Aorta (tissue), 5 donors: ENCODE data around the gene LRRK1. TPM values are rescaled to one million over a fixed set of nuclear protein-coding genes. Genes with fewer than 3 reads are reported as not detected.
A peak's percentile ranks its signal among the peaks of the same experiment; 100 is the strongest.

Experiments used
- ATAC-seq: fragments of 200-7000 bp; cut with Tn5 transposase; one replicate; pipeline ENCODE4 v1.9.1; 2022; ENCODE audit warnings: moderate library complexity; ENCODE audit not compliant: low FRiP score
- DNase-seq, 2 donors: peaks; one replicate each; pipeline ENCODE4 v3.0.0-alpha.2; 2020
- H3K27ac ChIP-seq, 2 donors: one replicate each; pipeline ENCODE4 v1.5.1; 2013; ENCODE audit warnings: low read length in 2 of 2, mild to moderate bottlenecking in 2 of 2, moderate library complexity in 2 of 2, control low read depth in 1 of 2, inconsistent platforms in 1 of 2, low read depth in 1 of 2
- H3K27me3 ChIP-seq, 2 donors: one replicate each; pipeline ENCODE4 v1.6.1; 2013; ENCODE audit warnings: control low read depth in 1 of 2, low read length in 1 of 2, mild to moderate bottlenecking in 1 of 2, moderate library complexity in 1 of 2; ENCODE audit not compliant: insufficient read depth in 2 of 2, control insufficient read depth in 1 of 2
- H3K36me3 ChIP-seq, 2 donors: one replicate each; pipeline ENCODE4 v1.6.1; 2013; ENCODE audit warnings: control low read depth in 1 of 2, low read length in 1 of 2, mild to moderate bottlenecking in 1 of 2; ENCODE audit not compliant: insufficient read depth in 2 of 2, control insufficient read depth in 1 of 2
- H3K4me1 ChIP-seq, 2 donors: one replicate each; pipeline ENCODE4 v1.6.1; 2013; ENCODE audit warnings: low read length in 2 of 2, control low read depth in 1 of 2, mild to moderate bottlenecking in 1 of 2, moderate library complexity in 1 of 2; ENCODE audit not compliant: insufficient read depth in 2 of 2, control insufficient read depth in 1 of 2
- H3K4me3 ChIP-seq, 2 donors: one replicate each; pipeline ENCODE4 v1.5.1; 2013; ENCODE audit warnings: low read length in 2 of 2, control low read depth in 1 of 2, mild to moderate bottlenecking in 1 of 2
- H3K9me3 ChIP-seq: one replicate; pipeline ENCODE4 v1.6.1; 2013; ENCODE audit warnings: mild to moderate bottlenecking, low read length; ENCODE audit not compliant: control insufficient read depth
- WGBS, 2 donors: extraction: QIAGEN DNeasy Blood & Tissue Kit; methylation state at CpG; one replicate each; pipeline ENCODE4 v1.1.7; 2013; 5-methylcytosine and 5-hydroxymethylcytosine counted together
- intact Hi-C, 2 donors: fragments of 100-400 bp; cut with DNase I; formaldehyde crosslinking; loops; one replicate each; pipeline versions ENCODE4 v1.14.2 to v1.15.0; 2022
- polyA plus RNA-seq, 2 donors: library from polyadenylated mRNA; stranded (reverse); fragments of 200-250 nt; gene quantifications; one replicate each; pipeline ENCODE4 v1.2.3, GENCODE V29; 2013
- total RNA-seq, 2 donors: library from RNA; stranded (reverse); fragmentation: NEBNext Ultra II Directional; extraction: Animal tissue kit (Norgen Biotek cat#: 25700); gene quantifications; one replicate each; pipeline ENCODE4 v1.2.1, GENCODE V29; 2021
- donor health status: healthy with polysubstance abuse.
- donor health status: Bipolar disorder and iron deficiency.
- donor health status: DM: no; HTN: no; CAD: no.
- donor health status: DM: no; HTN: no; CAD: no.
- donor health status: DM: yes; HTN: yes; CAD: no.

The LRRK1 gene
- total and polyA plus RNA-seq, 4 donors = 4.0 to 34.0 (median 13.3) TPM

DNA sequence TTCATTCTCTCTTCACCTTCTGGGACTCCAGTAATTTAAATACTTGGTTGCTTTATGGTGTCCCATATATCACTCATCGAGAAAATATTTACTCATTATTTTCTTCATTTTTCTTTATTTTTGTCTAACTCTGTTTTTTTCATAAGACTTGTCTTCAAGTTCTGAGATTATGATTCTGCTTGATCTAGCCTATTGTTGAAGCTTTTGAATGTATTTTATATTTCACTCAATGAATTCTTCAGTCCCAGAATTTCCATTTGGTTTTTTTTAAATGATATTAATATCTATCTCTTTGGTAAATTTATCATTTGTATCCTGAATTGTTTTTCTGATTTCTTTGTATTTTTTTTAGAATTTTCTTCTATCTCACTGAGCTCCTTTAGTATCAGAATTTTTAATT, 117.0 kb downstream of the LRRK1 start:
- ATAC-seq = no peak
- no peaks in the 10 kb centered on the region for H3K4me1 ChIP-seq
- H3K9me3 ChIP-seq = no peaks in the 10 kb centered on the region
- no peak overlapping the region for H3K4me3 ChIP-seq
- intact Hi-C loops = no loop called here
- H3K27ac ChIP-seq = no peak overlapping the region
- H3K27me3 ChIP-seq = no peaks in the 10 kb centered on the region
- no peak for DNase-seq
- H3K36me3 ChIP-seq = no peaks in the 10 kb centered on the region
- WGBS, 2 donors = 84 to 91% methylated on average over 1 of the region's 1 CpG

DNA sequence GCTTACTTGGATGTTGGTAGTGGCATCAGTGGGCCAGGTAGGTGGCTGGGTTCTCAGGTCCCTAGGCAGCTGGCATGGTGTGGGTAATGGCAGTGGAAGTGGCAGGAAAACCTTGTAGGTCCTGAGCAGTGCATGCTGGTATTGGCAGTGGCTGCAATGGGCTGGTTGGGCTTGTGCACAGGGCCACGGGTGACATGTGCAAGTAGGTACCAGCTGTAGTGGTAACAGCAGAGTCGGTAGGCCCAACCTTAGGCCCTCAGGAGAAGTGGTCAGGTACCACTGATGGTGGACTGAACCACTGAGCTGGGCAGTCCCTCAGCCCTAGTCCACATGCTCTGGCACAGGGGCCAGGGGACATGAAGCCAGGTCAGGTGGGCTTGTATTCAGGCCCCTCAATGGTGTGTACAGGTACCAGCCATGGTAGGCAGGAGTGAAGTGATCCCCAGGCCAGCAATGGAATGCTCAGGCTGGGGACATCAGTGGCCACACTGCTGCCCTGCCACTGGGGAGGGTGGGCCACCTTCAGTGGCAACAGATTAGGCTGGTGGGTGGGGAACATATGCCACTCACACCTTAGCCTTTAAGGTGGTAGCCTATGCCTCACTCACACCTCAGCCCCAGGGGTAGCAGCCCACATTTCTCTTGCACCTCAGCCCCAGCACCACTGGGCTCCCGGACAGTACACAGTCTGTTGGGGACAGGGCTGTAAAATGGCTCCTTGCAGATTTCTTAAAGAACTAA, 118.1 kb downstream of the LRRK1 start:
- DNase-seq (no peak), ATAC-seq (peak; percentile 26)
- 85 to 94% methylated on average over 3 of the region's 3 CpGs for WGBS, 2 donors
- Histone ChIP-seq H3K27me3 (no peaks in the 10 kb centered on the region), H3K4me3 (no peak overlapping the region), H3K36me3 (no peaks in the 10 kb centered on the region), H3K4me1 (no peaks in the 10 kb centered on the region), H3K27ac (no peak overlapping the region), H3K9me3 (no peaks in the 10 kb centered on the region)
- intact Hi-C loops = no loop called here

DNA sequence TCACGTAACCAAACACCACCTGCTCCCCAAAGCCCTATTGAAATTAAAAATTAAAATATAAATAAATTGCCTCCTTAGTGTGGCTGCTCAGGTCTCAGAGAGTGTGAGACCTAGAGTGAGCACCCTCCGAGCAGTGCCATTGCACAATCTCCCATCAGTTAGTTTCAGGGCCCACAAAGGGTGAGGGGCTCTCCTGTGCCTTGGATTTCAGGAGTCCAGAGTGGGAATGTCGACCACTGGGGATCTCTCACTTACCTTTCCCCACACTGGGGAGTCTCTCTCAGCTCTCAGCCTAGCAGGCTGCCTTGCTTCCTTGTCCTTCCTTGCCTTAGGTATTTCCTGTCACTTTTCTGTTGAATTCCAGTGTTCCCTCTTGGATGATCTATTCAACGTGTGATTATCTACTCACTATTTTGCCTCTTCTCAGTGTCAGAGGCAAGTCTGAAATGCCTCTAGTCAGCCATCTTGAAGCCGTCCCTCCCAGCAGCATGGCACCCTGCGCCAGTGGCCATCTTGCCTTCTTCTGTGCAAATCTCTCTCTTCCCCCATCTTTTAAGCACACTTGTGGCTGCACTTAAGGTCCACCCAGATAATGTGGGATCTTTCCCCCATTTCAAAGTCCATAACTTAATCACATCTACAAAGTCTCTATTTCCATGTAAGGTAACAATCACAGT, 119.3 kb downstream of the LRRK1 start:
- Histone ChIP-seq H3K4me3 (no peak overlapping the region), H3K4me1 (no peaks in the 10 kb centered on the region), H3K27me3 (no peaks in the 10 kb centered on the region), H3K9me3 (no peaks in the 10 kb centered on the region), H3K27ac (no peak overlapping the region), H3K36me3 (no peaks in the 10 kb centered on the region)
- no peak for DNase-seq
- WGBS, 2 donors = 93 to 94% methylated on average over 6 of the region's 6 CpGs
- ATAC-seq = no peak
- intact Hi-C loops = no loop called here

DNA sequence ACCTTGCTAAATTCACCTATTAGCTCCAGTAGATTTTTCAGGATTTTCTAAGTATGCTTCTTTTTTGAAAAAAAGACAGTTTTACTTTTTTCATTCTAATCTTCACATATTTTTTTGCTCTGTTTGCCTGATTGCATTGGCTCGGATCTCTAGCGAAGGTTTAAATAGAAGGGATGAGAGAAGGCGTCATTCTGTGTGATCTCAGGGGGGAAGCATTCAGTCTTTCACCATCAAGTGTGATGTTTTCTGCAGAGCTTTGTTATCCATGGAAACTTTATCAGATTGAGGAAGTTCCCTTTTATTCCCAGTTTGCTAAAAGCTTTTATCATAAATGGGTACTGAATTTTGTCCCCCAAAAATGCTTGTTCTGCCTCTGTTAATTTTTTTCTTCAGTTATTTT, 120.3 kb downstream of the LRRK1 start:
- Histone ChIP-seq H3K27ac (no peak overlapping the region), H3K27me3 (no peaks in the 10 kb centered on the region), H3K36me3 (no peaks in the 10 kb centered on the region), H3K9me3 (no peaks in the 10 kb centered on the region), H3K4me1 (no peaks in the 10 kb centered on the region), H3K4me3 (no peak overlapping the region)
- WGBS, 2 donors = 4 to 11% methylated on average over 3 of the region's 3 CpGs
- ATAC-seq = peak; percentile 65
- DNase-seq = no peak
- intact Hi-C loops = no loop called here

DNA sequence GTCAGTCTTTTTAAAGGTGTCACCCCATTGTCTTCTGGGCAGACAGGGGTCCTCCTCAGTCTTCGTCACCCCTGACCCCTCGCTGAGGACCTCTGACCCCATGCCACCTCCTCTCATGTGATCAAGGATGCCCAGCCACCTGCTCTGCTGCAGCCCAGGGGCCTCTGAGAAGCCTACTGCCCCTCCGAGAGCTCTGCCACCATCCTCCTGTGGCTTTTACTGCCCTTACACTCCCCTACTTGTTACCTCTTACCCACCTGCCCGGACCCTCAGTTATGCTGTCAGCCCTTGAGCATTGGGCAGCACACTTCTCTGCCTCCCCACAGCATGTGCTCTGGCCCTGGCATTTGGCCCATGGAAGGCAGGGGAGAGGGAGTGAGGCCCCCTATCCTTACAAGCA, 123.2 kb downstream of the LRRK1 start:
- no peak for DNase-seq
- intact Hi-C loops = no loop called here
- Histone ChIP-seq H3K9me3 (no peaks in the 10 kb centered on the region), H3K27me3 (no peaks in the 10 kb centered on the region), H3K4me1 (no peaks in the 10 kb centered on the region), H3K4me3 (no peak overlapping the region), H3K36me3 (no peaks in the 10 kb centered on the region), H3K27ac (no peak overlapping the region)
- WGBS, 2 donors = 95% methylated on average over 4 of the region's 4 CpGs
- no peak for ATAC-seq

DNA sequence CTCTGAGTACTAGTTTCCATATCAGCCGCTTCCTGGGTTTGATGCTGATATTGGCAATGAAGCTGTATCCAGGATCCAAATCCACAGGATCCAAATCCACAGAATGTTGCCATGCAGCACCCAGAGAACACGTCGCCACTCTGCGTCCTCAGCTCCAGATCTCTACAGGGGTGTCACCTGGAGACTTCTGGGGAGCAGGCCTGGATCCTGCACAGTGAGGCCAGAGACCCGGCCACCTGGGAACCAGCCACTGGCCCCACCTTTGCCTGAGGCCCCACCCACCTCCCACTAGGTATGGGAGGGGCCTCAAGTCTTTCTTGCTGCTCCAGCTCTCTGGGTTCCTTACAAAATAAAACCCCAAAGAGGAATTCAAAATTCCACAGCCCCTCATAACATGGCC, 123.9 kb downstream of the LRRK1 start:
- Histone ChIP-seq H3K27me3 (no peaks in the 10 kb centered on the region), H3K9me3 (no peaks in the 10 kb centered on the region), H3K4me1 (no peaks in the 10 kb centered on the region), H3K36me3 (no peaks in the 10 kb centered on the region), H3K27ac (no peak overlapping the region), H3K4me3 (no peak overlapping the region)
- WGBS, 2 donors = 26 to 30% methylated on average over 5 of the region's 5 CpGs
- ATAC-seq (no peak), DNase-seq (no peak)
- intact Hi-C loops = no loop called here

DNA sequence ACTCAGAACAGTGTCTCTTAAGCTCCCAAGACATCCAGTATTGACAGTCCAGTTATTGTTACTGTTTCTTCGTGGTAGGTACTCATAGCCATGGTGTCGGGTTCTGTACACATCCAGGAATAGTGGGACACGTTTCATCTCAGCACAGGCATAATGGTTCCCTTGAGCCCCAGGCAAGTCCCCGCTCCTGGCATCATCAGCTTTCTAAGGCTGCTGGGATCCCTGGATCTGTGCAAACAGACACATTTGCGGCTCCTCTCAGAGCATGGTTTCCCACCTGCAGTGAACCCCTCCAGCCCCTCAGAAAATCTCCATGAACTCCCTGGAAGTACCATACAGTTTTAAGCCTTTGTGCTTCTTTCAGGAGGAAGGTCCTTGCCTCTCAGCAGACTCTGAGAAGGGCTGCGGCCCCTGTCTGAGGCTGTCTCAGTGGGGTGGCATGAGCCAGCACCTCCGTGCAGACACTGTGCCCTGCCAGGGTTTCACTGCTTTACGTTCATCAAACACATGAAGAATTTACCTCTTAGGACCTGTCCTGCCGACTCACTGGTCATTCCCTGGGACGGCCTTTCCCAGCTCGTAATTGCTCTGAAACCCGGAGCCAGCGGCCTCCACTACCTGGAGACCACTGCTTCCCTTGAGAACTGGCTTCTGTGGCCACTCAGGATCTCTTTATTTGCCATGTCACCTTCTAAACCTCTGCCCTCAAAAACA, 124.9 kb downstream of the LRRK1 start:
- H3K4me1 ChIP-seq = no peaks in the 10 kb centered on the region
- intact Hi-C loops = no loop called here
- no peak overlapping the region for H3K4me3 ChIP-seq
- DNase-seq (no peak), ATAC-seq (no peak)
- 97 to 98% methylated on average over 13 of the region's 13 CpGs for WGBS, 2 donors
- no peaks in the 10 kb centered on the region for H3K36me3 ChIP-seq
- no peak overlapping the region for H3K27ac ChIP-seq
- H3K9me3 ChIP-seq = no peaks in the 10 kb centered on the region
- H3K27me3 ChIP-seq = no peaks in the 10 kb centered on the region

DNA sequence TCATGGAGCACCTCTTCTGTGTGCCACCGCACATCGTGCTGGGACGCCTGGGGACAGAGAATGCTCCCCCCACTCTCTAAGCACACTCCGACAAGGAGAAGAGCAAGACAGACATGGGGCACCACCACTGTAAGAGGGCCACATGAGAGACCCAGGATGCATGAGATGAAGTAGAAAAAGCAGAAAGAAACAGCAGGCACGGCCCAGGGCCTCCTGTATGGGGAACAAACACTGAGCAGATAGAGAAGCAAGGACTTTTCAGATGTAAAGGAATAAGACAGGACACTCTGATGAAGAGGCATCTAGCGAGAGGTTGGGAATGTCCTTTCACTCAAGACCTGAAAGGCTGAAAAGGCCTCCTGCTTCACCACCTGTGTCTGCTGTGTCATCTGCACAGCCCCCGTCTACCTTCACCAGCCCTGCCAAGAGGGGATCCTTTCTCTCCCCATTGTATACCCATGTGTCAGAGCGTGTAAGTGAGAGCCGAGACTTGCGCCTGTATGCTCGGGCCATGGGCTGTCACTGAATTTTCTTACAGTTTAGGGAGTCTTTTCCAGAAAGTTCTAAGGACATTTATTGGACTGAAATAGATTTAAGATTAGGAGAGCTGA, 125.6 kb downstream of the LRRK1 start:
- Histone ChIP-seq H3K27ac (no peak overlapping the region), H3K4me1 (no peaks in the 10 kb centered on the region), H3K36me3 (no peaks in the 10 kb centered on the region), H3K27me3 (no peaks in the 10 kb centered on the region), H3K4me3 (no peak overlapping the region), H3K9me3 (no peaks in the 10 kb centered on the region)
- no peak for DNase-seq
- intact Hi-C loops = no loop called here
- no peak for ATAC-seq
- WGBS, 2 donors = 89 to 96% methylated on average over 11 of the region's 11 CpGs
